Heart left ventricle (tissue), 13 donors: ENCODE data around the gene FRMD4B.

Experiments used
- POLR2A ChIP-seq, 2 donors: fragments of 450-650 bp; IDR thresholded peaks; one replicate each; pipeline ENCODE4 v1.6.1; 2017; ENCODE audit warnings: antibody characterized with exemption in 2 of 2, mild to moderate bottlenecking in 2 of 2, moderate library complexity in 2 of 2
- TF ChIP-seq, protein P1 (sequence below), 12 donors: fragments of 200-600 bp; sonication (generic) in 4 of 12; IDR thresholded peaks; one replicate each; pipeline versions ENCODE4 v1.5.0 to v1.8.0; 2018 to 2022; ENCODE audit warnings: antibody characterized with exemption in 12 of 12, mild to moderate bottlenecking in 5 of 12
- donor health status: ischemic (EF 13 %, LVEDD 7.1; RV severe dilation, severe dysfunction).
- donor health status: DM: no; HTN: yes; CAD: no.
- donor health status: DM: no; HTN: no; CAD: no.
- donor health status: ischemic (EF 25% LVEDD 6.9; RV normal size, moderate dysfunction).
- donor health status: ischemic (EF 25% LVEDD 5.7; RV mildly dilated, moderate dysfunction).
- donor health status: ischemic (EF 35%, LVEDD 5.7; RV mildly dilated, moderate dysfunction).
- donor health status: nonischemic (EF 11% LVEDD 7.7; RV severe dilation, severe dysfunction).
- donor health status: DM: yes; HTN: yes; CAD: no.
- donor health status: PGD.
- donor health status: ischemic (EF 29% LVEDD 5.4; RV normal size, mild dysfunction).
- donor health status: nonischemic (EF 23%, LVEDD 6.1; RV moderate dilation, normal function).

DNA sequence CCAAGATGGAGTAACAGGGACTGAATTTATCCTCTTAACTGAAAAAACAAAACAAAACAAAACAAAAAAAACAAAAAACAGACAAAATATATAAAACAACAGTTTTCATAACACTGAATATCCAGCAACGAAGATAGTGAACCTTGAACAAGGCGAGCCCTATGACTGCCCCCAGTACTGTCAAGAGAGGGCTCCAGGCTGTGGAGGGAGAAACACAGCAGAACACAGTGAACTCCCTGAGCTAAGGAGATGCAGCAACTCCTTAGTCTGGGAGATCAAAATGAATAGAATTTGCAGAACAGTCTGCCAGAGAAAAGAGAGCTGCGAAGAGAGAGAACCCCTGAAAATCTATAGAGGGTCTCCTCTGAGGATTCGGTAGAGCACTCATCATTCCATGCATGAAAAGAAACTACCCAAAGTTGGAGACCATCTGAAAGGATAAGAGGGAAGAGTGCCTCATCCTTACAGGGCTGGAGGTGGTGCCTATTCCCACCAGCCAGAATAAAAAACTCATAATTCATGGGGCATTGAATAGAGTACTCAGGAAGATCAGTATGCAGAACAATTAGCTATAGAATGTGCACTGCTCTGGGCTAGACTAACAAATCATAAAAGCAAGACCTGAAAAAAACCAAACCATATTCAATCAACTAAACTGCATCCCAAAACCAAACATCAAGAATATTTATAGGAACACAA is 101.8 kb downstream of the FRMD4B start:
- TF ChIP-seq POLR2A (IDR thresholded peaks at IDR 0.05) = no peak
- TF ChIP-seq, protein P1, sequence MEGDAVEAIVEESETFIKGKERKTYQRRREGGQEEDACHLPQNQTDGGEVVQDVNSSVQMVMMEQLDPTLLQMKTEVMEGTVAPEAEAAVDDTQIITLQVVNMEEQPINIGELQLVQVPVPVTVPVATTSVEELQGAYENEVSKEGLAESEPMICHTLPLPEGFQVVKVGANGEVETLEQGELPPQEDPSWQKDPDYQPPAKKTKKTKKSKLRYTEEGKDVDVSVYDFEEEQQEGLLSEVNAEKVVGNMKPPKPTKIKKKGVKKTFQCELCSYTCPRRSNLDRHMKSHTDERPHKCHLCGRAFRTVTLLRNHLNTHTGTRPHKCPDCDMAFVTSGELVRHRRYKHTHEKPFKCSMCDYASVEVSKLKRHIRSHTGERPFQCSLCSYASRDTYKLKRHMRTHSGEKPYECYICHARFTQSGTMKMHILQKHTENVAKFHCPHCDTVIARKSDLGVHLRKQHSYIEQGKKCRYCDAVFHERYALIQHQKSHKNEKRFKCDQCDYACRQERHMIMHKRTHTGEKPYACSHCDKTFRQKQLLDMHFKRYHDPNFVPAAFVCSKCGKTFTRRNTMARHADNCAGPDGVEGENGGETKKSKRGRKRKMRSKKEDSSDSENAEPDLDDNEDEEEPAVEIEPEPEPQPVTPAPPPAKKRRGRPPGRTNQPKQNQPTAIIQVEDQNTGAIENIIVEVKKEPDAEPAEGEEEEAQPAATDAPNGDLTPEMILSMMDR (IDR thresholded peaks at IDR 0.05) = no peak
